Right ventricle myocardium superior (tissue), 1 donor: ENCODE data around the gene OMA1. TPM values are rescaled to one million over a fixed set of nuclear protein-coding genes. Genes with fewer than 3 reads are reported as not detected.

Experiments used
- ATAC-seq: fragments of 200-7000 bp; cut with Tn5 transposase; one replicate; pipeline ENCODE4 v1.9.1; 2020; ENCODE audit warnings: mild to moderate bottlenecking; ENCODE audit not compliant: poor library complexity
- DNase-seq: peaks from one replicate; pipeline ENCODE4 v3.0.0-alpha.2; 2020
- intact Hi-C: fragments of 100-400 bp; cut with DNase I; formaldehyde crosslinking; loops from one replicate; pipeline ENCODE4 v1.11.2; 2022
- total RNA-seq: library from RNA; stranded (reverse); fragmentation: NEBNext Ultra II Directional; extraction: Animal tissue kit (Norgen Biotek cat#: 25700); gene quantifications from one replicate; pipeline ENCODE4 v1.2.1, GENCODE V29; 2021
- donor health status: DM: no; HTN: yes; CAD: no; lungs with severe emphysema.

The OMA1 gene
- total RNA-seq, 1 donor from 2014 or later: 32.9 TPM

DNA sequence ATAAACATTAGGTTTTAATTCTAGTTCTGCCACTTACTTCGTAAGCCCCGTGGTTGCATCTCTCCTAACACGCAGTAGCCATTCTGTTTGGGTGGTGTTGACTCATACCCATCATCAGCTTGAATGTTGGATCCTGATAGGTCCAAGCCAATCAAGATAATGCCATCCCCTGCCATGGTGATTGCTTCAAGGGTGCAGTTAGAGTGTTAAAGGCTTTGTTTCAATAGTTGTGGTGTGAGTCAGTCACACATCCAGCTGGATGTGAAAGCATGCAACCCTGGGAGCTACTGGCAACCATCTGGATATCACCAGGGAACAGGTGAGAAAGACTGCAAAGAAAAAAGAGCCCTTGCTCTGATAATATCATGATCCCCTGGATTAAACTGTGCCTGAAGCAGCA lies 69.1 kb downstream of the OMA1 start:
- DNase-seq: no peak
- intact Hi-C loops: no loop called here
- ATAC-seq: no peak

DNA sequence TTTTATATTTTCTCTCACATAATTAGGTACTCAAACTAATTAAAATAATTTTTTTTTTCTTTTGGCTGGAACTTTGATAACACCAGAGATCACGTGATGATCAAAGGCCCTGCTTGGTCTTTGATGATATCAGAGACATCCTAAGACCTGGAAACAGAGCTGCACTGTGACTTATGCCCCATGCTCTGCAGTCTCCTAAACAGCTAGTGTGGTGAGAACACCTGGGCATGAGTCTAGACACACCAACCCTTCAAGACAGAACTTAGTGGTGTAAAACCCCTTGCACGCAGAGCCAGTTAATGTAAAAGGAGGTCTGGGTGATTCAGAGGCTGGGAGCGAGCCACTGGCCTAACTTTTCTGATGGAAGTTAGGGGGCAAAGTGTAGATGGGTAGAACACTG lies 70.3 kb downstream of the OMA1 start:
- DNase-seq (no peak), ATAC-seq (no peak)
- intact Hi-C loops: no loop called here

DNA sequence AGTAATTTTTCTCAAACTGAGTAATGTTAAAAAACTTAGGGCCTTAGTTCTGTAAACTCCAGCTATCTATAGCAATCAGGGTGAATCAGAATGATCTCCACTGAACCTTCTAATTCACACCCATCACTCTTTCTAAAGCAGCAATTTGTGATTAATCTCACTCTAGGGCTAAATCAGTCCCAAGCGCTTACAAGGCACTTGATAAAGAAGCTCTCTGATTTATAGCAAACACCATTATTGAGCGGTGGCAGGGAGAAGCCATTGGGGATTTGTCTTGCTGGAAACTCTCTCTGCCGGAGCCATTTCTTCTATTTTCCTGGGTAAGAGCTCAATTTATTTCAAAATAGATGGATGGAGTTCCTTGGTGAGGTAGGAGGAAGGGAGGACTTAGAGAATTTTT lies 77.0 kb downstream of the OMA1 start:
- intact Hi-C loops: no loop called here

GRCh38 chr1:58469016-58469415 lies 77.5 kb downstream of the OMA1 start:
- intact Hi-C loops: no loop called here
- DNase-seq (no peak), ATAC-seq (peak; percentile 88)

More for the DNA sequence above, 77.0 kb downstream of the OMA1 start:
- ATAC-seq (no peak), DNase-seq (no peak)

- ATAC-seq (peak; percentile 44), DNase-seq (no peak)
- intact Hi-C loops: no loop called here
Observed at GRCh38 chr1:58468612-58469011, 77.9 kb downstream of the OMA1 start.

DNA sequence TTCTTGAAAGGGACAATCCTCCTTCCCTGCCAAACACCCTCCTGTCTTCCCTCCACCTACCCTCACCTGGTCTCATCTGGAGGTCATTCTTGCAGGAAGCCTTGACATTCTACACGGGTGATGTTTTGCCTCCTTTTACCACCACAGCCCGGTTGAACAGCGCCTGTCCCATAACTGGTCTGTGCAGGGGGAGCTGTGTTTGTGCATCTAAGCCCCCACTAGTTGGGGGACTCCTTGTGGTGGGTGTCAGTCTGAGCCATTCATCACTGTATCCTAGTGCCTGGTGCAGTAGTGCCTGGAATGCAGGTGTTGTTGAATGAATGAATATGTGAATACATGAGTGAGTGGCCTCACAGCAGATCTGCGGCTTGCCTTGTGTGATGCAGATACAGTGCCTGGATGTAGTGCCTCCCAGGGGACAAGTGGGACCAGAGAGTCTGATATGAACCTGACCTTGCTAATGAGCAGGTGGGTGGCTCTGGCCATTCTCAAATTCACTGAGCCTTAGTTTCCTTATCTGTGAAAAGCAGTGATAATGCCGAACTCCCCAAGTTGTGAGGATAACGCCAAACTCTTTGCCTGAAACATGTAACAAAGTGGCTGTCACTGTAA lies 79.8 kb downstream of the OMA1 start:
- DNase-seq: no peak
- intact Hi-C loops: no loop called here
- ATAC-seq: no peak

DNA sequence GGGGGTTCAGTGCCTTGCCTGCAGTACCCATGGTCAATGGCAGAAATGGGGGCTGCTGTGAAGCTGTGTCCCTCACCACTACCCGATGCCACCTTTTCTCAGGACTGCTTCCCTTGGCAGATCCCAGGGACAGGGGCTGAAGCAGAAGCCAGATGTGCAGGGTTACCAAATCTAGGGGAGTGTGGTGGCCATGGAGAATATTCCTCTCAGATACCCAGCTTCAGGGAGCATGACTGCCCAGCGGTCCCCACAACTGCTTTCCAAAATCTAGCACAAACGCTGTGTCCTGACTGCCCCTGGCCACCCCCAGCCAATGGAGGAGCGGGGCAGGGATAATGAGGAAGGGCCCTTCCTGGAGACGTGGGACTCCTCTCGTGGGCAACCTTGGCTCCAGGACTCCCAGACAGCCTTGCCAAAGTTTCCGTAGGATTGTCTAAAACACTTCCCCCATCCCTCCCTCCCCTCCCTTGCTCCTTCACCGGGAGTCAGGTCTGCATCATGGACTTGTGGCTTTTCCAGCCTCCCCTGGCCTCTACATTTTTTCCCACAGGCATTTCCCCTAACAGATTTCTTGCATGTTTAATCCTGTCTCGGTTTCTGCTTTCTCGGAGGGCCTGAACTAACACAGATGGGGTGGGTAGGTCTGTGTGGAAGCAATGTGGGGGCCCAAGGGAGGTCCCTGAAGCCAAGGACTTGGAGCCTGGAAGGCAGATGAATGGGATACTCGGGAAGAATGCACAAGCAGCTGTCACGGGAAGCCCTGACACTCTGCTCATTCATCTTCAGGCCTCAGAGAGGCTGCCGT lies 80.5 kb downstream of the OMA1 start:
- ATAC-seq (no peak), DNase-seq (no peak)
- intact Hi-C loops: no loop called here

- ATAC-seq: no peak
- intact Hi-C loops: no loop called here
- DNase-seq: no peak
Observed at GRCh38 chr1:58465176-58465575, 81.3 kb downstream of the OMA1 start.

GRCh38 chr1:58460469-58460868 lies 86.1 kb downstream of the OMA1 start:
- intact Hi-C loops: no loop called here
- no peak for ATAC-seq
- DNase-seq: no peak

DNA sequence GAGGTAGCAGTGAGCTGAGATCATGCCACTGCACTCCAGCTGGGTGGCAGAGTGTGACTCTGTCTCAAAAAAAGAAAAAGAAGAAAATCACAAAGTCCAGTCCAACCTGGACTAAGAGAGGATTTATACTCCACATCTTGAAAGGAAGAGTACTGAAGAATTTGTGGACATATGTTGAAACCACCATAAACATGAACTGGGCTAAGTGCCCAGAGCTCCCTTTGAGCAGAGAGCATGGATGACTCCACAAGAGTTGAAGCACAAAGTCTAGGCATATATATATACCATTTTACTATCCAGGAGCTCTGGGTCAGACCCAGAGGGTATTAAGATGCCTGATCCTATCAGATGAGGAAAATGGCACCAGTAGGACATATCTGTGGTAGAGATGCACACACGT lies 86.6 kb downstream of the OMA1 start:
- intact Hi-C loops: no loop called here

DNA sequence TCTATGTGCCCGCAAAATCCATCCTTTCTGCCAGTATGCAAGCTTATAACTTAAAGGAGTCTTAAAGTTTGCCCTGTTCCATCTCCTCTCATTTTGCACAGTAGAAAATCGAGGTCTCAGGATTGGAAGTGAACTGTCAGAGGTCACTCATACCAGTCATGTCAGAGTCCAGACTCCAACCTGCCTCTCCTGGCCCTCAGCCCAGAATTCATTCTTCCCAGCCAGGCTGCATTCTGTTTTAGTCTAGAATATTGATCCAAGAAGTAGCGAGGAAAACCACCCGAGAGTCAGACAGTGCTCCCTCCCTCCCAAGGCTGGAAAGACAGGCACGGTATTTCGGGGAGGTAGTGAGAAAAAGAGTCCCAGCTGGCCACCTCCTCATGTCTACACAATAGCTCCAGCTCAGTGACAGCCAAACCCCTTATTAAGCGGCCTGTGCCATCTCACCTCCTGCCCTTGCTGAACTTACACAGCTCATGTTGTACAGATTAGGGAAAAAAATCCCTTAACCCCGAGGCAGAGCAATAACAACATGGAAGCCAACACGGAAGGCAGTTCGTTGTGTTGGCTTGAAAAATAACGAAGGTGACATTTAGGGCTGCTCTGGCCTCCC lies 89.4 kb downstream of the OMA1 start:
- intact Hi-C loops: no loop called here
- DNase-seq (no peak), ATAC-seq (peak; percentile 62)

More for the DNA sequence above, 86.6 kb downstream of the OMA1 start:
- no peak for DNase-seq
- ATAC-seq: no peak

GRCh38 chr1:58456470-58456869 lies 90.1 kb downstream of the OMA1 start:
- intact Hi-C loops: no loop called here
- DNase-seq: no peak
- ATAC-seq: no peak

GRCh38 chr1:58454807-58455206 lies 91.7 kb downstream of the OMA1 start:
- intact Hi-C loops: no loop called here
- no peak for DNase-seq
- ATAC-seq: no peak

DNA sequence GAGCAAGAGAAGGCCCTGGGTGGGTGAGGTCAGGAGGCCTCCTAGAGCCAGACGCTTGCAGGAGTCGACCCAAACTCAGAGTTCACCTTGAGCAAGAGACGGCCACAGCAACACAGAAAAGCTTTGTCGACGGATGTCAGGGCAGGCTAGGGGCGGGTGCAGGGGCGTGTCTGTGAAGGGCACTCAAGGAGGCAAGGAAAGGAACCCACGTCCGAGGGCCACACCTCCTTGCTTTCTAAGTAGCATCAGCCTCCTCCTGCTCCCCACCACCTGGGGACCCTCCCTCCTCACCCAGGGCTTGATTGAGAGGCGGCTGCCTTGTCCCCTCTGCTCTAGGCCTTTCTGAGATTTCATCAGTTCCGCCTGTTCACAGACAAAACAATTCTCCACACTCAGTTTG lies 92.1 kb downstream of the OMA1 start:
- no peak for DNase-seq
- intact Hi-C loops: no loop called here
- no peak for ATAC-seq

DNA sequence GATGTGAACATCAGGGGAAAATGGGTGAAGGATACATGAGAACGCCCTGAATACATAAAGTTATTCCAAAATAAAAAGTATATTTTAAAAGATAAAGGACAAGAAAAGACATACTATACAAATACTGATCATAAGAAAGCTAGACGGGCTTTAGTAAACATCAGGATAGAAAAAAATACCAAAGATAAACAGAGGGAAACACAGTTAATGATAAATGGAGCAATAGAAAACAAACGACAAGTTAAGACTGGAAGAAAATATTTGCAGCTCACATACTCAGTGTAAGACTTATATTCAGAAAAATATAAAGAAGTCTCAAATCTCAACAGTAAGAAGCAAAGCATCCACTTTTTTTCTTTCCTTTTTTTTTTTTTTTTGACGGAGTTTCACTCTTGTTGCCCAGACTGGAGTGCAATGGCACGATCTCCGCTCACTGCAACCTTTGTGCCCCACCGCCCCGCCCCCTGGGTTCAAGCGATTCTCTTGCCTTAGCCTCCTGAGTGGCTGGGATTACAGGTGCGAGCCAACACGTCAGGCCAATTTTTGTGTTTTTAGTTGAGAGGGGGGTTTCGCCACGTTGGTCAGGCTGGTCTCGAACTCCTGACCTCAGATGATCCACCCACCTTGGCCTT lies 94.8 kb downstream of the OMA1 start:
- DNase-seq (no peak), ATAC-seq (no peak)
- intact Hi-C loops: no loop called here

DNA sequence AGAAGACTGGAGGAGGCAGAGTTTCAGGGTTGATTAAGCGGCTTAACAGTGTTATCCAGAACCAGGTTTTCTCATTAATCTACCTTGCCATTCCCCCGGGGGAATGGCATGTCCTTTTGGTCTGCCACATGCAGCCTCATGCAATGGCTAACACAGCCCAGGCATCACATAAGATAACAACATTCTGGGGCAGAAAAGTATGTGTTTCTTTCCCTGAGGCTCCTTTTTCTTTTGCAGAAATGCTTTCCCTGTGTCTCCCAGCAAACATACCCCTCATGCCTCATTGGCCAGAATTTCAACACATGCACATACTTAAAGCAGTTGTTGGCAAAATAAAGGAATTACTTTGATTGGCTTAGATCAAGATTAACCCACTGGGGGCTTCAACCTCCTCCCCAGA lies 98.6 kb downstream of the OMA1 start:
- intact Hi-C loops: no loop called here
- no peak for ATAC-seq
- DNase-seq: no peak

DNA sequence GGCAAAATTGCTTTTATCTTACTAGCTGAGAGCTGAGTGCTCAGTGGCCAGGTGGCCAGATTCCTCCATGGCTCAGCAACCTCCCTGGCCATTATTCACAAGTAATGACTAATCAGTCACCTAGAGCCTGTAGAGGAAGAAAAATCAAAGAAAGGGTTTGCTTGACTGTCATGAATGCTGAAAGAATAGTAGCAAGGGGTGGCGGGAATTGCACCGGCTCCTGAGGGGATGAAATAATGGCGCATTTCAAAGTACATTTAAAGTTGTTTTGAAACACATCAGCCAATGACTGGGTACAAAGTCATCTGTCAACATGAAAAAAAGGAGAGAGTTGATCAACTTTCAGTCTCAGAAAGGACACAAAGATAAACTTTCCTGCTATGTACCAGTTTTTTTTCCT lies 99.5 kb downstream of the OMA1 start:
- DNase-seq (no peak), ATAC-seq (no peak)
- intact Hi-C loops: no loop called here

- intact Hi-C loops: no loop called here
- no peak for DNase-seq
- peak; percentile 60 for ATAC-seq
Observed at GRCh38 chr1:58446368-58446767, 100.2 kb downstream of the OMA1 start.

DNA sequence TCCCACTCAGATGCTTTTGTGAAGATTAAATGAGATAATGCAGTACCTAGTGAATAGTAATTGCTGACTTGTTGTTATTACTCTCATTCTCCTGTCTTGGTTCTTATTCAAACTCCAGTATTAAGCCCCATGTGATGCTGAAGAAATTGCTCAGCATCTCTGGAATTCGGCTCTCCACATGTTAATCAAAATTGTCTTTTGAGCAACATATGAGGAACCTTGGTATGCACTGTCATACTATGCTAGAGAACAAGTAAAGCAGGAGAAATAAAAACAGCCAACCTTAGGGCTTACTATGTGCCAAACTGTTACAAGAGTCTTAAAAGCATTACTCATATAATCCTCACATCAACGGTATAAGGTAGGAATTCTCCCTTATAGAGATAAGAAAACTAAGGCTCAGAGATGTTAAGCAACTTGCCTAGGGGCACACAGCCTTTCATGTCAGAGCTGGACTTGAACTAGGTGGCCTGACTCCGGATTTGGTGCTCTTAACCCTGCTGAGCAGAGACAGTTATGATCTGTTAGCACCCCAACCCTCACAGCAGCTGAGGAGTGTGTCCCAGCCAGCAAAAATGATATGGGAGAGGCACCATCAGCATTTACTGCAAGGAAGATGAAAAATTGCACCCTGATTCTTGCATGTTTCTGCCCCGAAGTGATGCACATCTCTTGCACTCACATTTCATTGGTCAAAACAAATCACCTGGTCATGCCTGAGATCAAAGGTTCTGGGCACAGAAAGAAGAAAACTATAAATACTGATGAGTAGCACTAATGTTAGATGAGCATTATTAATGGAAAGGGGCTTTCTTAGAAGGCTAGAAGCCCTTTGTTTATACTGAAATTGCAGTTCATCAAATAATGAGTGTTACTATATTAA lies 102.3 kb downstream of the OMA1 start:
- ATAC-seq: no peak
- DNase-seq: no peak
- intact Hi-C loops: no loop called here
